Measurements from ENCODE around the gene BTNL9. TPM values are rescaled to one million over a fixed set of nuclear protein-coding genes. Genes with fewer than 3 reads are reported as not detected.
"Not testable (repeated sequence)": the region's sequence is repeated elsewhere in the genome, so short reads cannot be mapped to it uniquely, and the experiment has no call there.

BTNL9 gene
- not detected for total RNA-seq

- Mint-ChIP-seq H3K9me3 (no peaks in the 10 kb centered on the region), H3K4me1 (ENCODE audit: low read depth) (no peaks in the 10 kb centered on the region), H3K4me3 (no peak within 1 kb of the TSS), H3K27ac (no peak within 1 kb of the TSS), H3K36me3 (ENCODE audit: low read depth) (no peaks in the 10 kb centered on the region), H3K27me3 (peaks cover 34% of the 10 kb centered on the region)
- TF ChIP-seq CTCF (IDR thresholded peaks at IDR 0.05) = no peak
- intact Hi-C loops (cut with micrococcal nuclease) = no loop called here
- POLR2A ChIA-PET = no interaction called here
- ATAC-seq (no peak), DNase-seq (no peak)
- CTCF ChIA-PET = no interaction called here
Observed at GRCh38 chr5:181039931-181040630, at the start of gene BTNL9. BTNL9 (plus strand) TSS chr5:181040266; CDS start chr5:181045490, 5,224 bp downstream.

- intact Hi-C loops (cut with micrococcal nuclease) = no loop called here
- Mint-ChIP-seq H3K27ac (no peak overlapping the region), H3K27me3 (peaks cover 2% of the 10 kb centered on the region), H3K36me3 (ENCODE audit: low read depth) (no peaks in the 10 kb centered on the region), H3K9me3 (no peaks in the 10 kb centered on the region), H3K4me3 (no peak overlapping the region), H3K4me1 (ENCODE audit: low read depth) (no peaks in the 10 kb centered on the region)
- no peak for ATAC-seq
- CTCF ChIA-PET = no interaction called here
- no peak for TF ChIP-seq CTCF (IDR thresholded peaks at IDR 0.05)
- POLR2A ChIA-PET = no interaction called here
- DNase-seq = no peak
Observed at GRCh38 chr5:180990882-180991242, 49.2 kb upstream of the BTNL9 start.

GRCh38 chr5:181001947-181002346, 38.1 kb upstream of the BTNL9 start:
- TF ChIP-seq CTCF (IDR thresholded peaks at IDR 0.05) = no peak
- CTCF ChIA-PET = no interaction called here

GRCh38 chr5:181005791-181006190, 34.3 kb upstream of the BTNL9 start:
- DNase-seq = no peak
- Mint-ChIP-seq H3K27me3 (peaks cover 4% of the 10 kb centered on the region), H3K27ac (no peak overlapping the region), H3K4me3 (no peak overlapping the region), H3K9me3 (no peaks in the 10 kb centered on the region), H3K36me3 (ENCODE audit: low read depth) (no peaks in the 10 kb centered on the region), H3K4me1 (ENCODE audit: low read depth) (no peaks in the 10 kb centered on the region)
- intact Hi-C loops (cut with micrococcal nuclease) = loop anchor here (1.0 kb wide), 1 partner anchor 59 kb away; no protein-coding TSS in a partner anchor
- no peak for TF ChIP-seq CTCF (IDR thresholded peaks at IDR 0.05)
- POLR2A ChIA-PET = no interaction called here
- no peak for ATAC-seq
- CTCF ChIA-PET = no interaction called here

More at GRCh38 chr5:181001947-181002346, 38.1 kb upstream of the BTNL9 start:
- Mint-ChIP-seq H3K4me1 (ENCODE audit: low read depth) (no peaks in the 10 kb centered on the region), H3K9me3 (no peaks in the 10 kb centered on the region), H3K4me3 (no peak overlapping the region), H3K27ac (no peak overlapping the region), H3K27me3 (peaks cover 8% of the 10 kb centered on the region), H3K36me3 (ENCODE audit: low read depth) (no peaks in the 10 kb centered on the region)
- intact Hi-C loops (cut with micrococcal nuclease) = no loop called here
- no peak for ATAC-seq
- no peak for DNase-seq
- POLR2A ChIA-PET = no interaction called here

GRCh38 chr5:181008136-181008535, 31.9 kb upstream of the BTNL9 start:
- intact Hi-C loops (cut with micrococcal nuclease) = no loop called here
- ChIA-PET POLR2A (no interaction called here), CTCF (no interaction called here)
- Mint-ChIP-seq H3K4me3 (no peak overlapping the region), H3K27me3 (peaks cover 6% of the 10 kb centered on the region), H3K36me3 (ENCODE audit: low read depth) (no peaks in the 10 kb centered on the region), H3K4me1 (ENCODE audit: low read depth) (no peaks in the 10 kb centered on the region), H3K27ac (no peak overlapping the region), H3K9me3 (no peaks in the 10 kb centered on the region)
- ATAC-seq (no peak), DNase-seq (no peak)
- no peak for TF ChIP-seq CTCF (IDR thresholded peaks at IDR 0.05)

GRCh38 chr5:181010018-181010417, 30.0 kb upstream of the BTNL9 start:
- H3K9me3 Mint-ChIP-seq; POLR2A ChIA-PET; H3K36me3 Mint-ChIP-seq (ENCODE audit: low read depth); ATAC-seq; DNase-seq; H3K4me1 Mint-ChIP-seq (ENCODE audit: low read depth); intact Hi-C loops (cut with micrococcal nuclease); H3K4me3 Mint-ChIP-seq; CTCF ChIA-PET; H3K27me3 Mint-ChIP-seq; H3K27ac Mint-ChIP-seq: not testable (repeated sequence)

- intact Hi-C loops (cut with micrococcal nuclease); H3K36me3 Mint-ChIP-seq (ENCODE audit: low read depth); H3K9me3 Mint-ChIP-seq; H3K27ac Mint-ChIP-seq; DNase-seq; POLR2A ChIA-PET; CTCF ChIA-PET; H3K4me3 Mint-ChIP-seq; ATAC-seq; H3K4me1 Mint-ChIP-seq (ENCODE audit: low read depth): not testable (repeated sequence)
- H3K27me3 Mint-ChIP-seq = peaks cover 18% of the 10 kb centered on the region
Observed at GRCh38 chr5:181014654-181015053, 25.4 kb upstream of the BTNL9 start.

GRCh38 chr5:181017448-181017847, 22.6 kb upstream of the BTNL9 start:
- Mint-ChIP-seq H3K27me3 (peaks cover 18% of the 10 kb centered on the region), H3K9me3 (peaks cover 13% of the 10 kb centered on the region)
- ATAC-seq; intact Hi-C loops (cut with micrococcal nuclease); H3K4me1 Mint-ChIP-seq (ENCODE audit: low read depth); POLR2A ChIA-PET; CTCF ChIA-PET; H3K4me3 Mint-ChIP-seq; H3K27ac Mint-ChIP-seq; DNase-seq; H3K36me3 Mint-ChIP-seq (ENCODE audit: low read depth): not testable (repeated sequence)
